Brain microvascular endothelial cell (primary cell): Measurements from ENCODE around the gene CTTN.
A peak's percentile ranks its signal among the peaks of the same experiment; 100 is the strongest.

Source experiments
- DNase-seq: peaks from one replicate; pipeline ENCODE4 v3.0.0-alpha.2; 2020
- H3K27ac ChIP-seq: fragments of 250-450 bp; sonication (Bioruptor Pico); 2 replicates; pipeline ENCODE4 v1.5.1; 2020; ENCODE audit warnings: mild to moderate bottlenecking, moderate library complexity
- H3K27me3 ChIP-seq: fragments of 250-450 bp; sonication (Bioruptor Pico); replicated peaks from 2 replicates; pipeline ENCODE4 v1.5.1; 2020; ENCODE audit warnings: mild to moderate bottlenecking
- H3K36me3 ChIP-seq: fragments of 250-450 bp; sonication (Bioruptor Pico); replicated peaks from 2 replicates; pipeline ENCODE4 v1.5.1; 2020; ENCODE audit warnings: mild to moderate bottlenecking
- H3K4me3 ChIP-seq: 2 replicates; pipeline ENCODE4 v1.5.1; 2011; ENCODE audit warnings: low read depth, mild to moderate bottlenecking, control low read depth, low read length, moderate library complexity
- in situ Hi-C: cut with HindIII; loops from 2 replicates; pipeline ENCODE4 v1.10.0; 2017; ENCODE audit warnings: low sequenced_read_pairs, low pct_ligation_motif_present
- TF ChIP-seq, protein P1 (sequence below): IDR thresholded peaks from 2 replicates; pipeline ENCODE4 v1.5.1; 2011; ENCODE audit warnings: low read depth, mild to moderate bottlenecking, moderate library complexity, low read length, control low read depth, inconsistent platforms; ENCODE audit errors: missing control alignments

Gene CTTN

DNA sequence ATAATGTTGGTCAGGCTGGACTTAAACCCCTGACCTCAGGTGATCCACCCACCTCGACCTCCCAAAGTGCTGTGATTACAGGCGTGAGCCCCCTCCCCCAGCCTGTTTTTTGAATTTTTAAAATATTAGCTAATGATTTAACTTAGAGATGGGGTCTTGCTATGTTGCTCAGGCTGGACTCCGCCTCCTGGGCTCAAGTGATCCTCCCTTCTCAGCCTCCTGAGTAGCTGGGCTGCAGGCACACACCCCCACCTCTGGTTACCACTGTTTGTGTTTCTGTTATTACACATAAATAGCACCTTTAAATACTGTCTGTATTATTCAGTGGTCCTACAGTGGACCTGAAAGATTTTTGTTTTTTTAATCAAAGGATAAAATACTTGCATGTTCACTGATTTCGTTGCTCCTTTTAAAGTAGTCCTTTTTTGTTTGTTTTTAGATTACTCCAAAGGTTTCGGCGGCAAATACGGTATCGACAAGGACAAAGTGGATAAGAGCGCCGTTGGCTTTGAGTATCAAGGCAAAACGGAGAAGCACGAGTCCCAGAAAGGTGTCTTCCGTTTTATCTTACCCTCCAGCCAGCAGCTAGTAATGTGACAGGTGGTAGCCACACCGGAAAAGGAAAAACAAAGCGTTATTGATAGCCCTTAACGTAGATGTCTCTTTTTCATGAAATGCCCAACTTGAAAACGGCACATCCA is 21.1 kb downstream of the CTTN start:
- in situ Hi-C loops = no loop called here
- Histone ChIP-seq H3K4me3 (no peak overlapping the region), H3K36me3 (peaks cover 89% of the 10 kb centered on the region), H3K27me3 (no peaks in the 10 kb centered on the region), H3K27ac (peak overlapping the region; percentile 92)
- DNase-seq = no peak
- TF ChIP-seq, protein P1, sequence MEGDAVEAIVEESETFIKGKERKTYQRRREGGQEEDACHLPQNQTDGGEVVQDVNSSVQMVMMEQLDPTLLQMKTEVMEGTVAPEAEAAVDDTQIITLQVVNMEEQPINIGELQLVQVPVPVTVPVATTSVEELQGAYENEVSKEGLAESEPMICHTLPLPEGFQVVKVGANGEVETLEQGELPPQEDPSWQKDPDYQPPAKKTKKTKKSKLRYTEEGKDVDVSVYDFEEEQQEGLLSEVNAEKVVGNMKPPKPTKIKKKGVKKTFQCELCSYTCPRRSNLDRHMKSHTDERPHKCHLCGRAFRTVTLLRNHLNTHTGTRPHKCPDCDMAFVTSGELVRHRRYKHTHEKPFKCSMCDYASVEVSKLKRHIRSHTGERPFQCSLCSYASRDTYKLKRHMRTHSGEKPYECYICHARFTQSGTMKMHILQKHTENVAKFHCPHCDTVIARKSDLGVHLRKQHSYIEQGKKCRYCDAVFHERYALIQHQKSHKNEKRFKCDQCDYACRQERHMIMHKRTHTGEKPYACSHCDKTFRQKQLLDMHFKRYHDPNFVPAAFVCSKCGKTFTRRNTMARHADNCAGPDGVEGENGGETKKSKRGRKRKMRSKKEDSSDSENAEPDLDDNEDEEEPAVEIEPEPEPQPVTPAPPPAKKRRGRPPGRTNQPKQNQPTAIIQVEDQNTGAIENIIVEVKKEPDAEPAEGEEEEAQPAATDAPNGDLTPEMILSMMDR = no peak

DNA sequence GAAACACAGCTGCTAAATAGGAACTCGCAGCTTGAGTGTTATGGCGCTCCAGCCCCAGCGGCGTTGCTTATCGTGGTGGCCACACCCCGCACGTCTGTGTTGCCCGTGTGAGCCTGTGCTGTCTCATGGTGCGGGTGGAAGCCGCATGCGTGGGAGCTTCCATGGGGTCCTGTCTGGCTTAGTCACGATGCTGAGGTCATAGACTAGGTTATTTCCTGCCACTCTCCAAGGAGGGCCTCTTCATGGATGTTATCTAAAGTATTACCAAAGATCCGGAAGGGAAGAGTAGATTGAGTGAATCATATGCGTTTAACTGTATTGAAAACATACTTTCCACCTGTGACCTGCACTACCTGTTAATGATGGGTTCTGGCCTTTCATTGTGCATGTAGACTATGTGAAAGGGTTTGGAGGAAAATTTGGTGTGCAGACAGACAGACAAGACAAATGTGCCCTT is 21.7 kb downstream of the CTTN start:
- H3K27ac ChIP-seq = peak overlapping the region; percentile 92
- peak; percentile 97 for DNase-seq
- in situ Hi-C loops = no loop called here
- no peak overlapping the region for H3K4me3 ChIP-seq
- TF ChIP-seq, protein P1 = no peak
- H3K27me3 ChIP-seq = no peaks in the 10 kb centered on the region
- peaks cover 90% of the 10 kb centered on the region for H3K36me3 ChIP-seq

DNA sequence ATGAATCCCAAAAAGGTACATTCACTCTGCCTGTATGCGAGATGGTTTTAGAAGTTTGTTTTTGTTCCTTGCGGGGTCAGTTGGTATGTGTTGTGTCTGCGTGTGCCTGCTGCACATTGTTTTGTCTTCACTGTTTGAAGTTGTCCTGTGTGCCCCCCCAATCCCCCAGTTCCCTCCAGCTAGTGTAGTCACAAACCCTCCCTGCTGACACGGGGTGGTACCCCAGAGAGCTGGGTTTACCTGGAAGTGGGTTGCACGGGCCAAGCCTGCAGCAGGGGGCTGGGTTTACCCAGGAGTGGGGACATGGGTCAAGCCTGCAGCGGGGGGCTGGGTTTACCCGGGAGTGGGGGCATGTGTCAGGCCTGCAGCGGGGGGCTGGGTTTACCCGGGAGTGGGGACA is 22.2 kb downstream of the CTTN start:
- H3K4me3 ChIP-seq = no peak overlapping the region
- TF ChIP-seq, protein P1 = no peak
- peak overlapping the region; percentile 92 for H3K27ac ChIP-seq
- in situ Hi-C loops = no loop called here
- H3K36me3 ChIP-seq = peaks cover 92% of the 10 kb centered on the region
- no peaks in the 10 kb centered on the region for H3K27me3 ChIP-seq
- DNase-seq = no peak

DNA sequence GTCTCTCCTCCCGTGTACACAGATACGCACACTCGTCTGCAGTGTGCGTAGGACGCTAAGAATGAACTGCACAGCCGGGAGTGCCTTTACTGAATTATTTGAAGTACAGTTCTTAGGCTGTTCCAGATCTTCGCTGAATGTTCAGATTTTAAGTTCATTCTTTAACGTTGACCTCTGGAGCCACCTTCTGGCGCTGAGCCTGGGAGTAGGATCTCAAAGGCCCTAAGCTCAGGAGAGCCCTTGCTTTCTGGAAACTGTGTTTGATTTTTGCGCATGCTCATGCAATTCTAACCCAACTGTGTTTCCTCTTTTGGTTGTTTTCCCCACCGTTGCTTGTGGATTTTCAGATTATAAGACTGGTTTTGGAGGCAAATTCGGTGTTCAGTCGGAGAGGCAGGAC is 22.8 kb downstream of the CTTN start:
- no peak overlapping the region for H3K4me3 ChIP-seq
- TF ChIP-seq, protein P1 = no peak
- no peak overlapping the region for H3K27ac ChIP-seq
- peaks cover 92% of the 10 kb centered on the region for H3K36me3 ChIP-seq
- in situ Hi-C loops = no loop called here
- DNase-seq = no peak
- H3K27me3 ChIP-seq = no peaks in the 10 kb centered on the region

DNA sequence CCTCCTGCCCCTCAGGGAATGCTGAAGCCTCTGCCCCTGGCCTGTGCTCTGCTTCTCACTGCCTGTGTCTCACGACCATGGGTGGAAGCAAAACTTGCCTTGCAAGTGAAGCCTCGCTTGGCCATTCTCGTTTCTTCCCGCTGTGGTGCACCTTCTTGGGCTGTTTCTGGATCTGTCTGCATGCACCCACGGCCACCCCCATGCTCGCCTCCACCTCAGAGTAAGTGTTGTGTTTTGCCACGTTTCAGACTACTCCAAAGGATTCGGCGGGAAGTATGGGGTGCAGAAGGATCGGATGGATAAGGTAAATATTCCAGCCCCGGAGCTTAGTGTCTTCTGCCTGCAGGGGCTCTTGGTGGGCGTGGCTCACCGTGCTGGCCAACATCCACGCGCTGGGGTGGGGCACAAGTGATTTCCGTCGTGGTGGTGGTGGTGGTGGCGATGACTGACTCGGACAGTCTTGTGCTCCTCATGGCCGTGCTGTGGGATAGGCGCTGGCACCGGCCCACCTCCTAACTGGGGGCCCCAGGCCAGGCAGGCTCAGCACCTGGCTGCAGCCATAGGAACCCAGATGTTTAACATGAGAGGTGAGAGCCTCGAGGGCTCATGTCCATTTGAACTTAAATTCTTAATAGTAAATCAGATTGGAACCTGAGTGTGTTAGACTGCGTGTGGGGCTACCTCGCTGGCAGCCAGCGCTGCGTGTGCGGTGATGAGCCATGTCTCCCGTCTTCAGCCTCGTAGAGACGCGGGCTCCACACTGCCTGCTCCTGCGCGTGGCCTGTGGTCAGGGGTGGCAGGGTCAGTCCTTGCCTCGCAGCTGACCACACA is 24.6 kb downstream of the CTTN start:
- no peak for DNase-seq
- TF ChIP-seq, protein P1 = no peak
- in situ Hi-C loops = no loop called here
- no peak overlapping the region for H3K4me3 ChIP-seq
- no peak overlapping the region for H3K27ac ChIP-seq
- H3K27me3 ChIP-seq = no peaks in the 10 kb centered on the region
- peaks cover 92% of the 10 kb centered on the region for H3K36me3 ChIP-seq
